ENCODE data around the gene BCOR.
A peak's percentile ranks its signal among the peaks of the same experiment; 100 is the strongest.

The BCOR gene

GRCh38 chrX:40108162-40108958 is 10.6 kb upstream of the BCOR start:
- in situ Hi-C loops (cut with HindIII; ENCODE audit: low sequenced_read_pairs): no loop called here
- TF ChIP-seq CTCF (IDR thresholded peaks at IDR 0.05; ENCODE audit: low read depth, low read length, missing control alignments): no peak
- no peak overlapping the region for H3K4me3 ChIP-seq (ENCODE audit: low read depth, low read length)
- DNase-seq (ENCODE audit: low read depth): no peak

GRCh38 chrX:40107291-40108161 is 9.8 kb upstream of the BCOR start:
- H3K4me3 ChIP-seq (ENCODE audit: low read depth, low read length): no peak overlapping the region
- no peak for DNase-seq (ENCODE audit: low read depth)
- in situ Hi-C loops (cut with HindIII; ENCODE audit: low sequenced_read_pairs): no loop called here
- no peak for TF ChIP-seq CTCF (IDR thresholded peaks at IDR 0.05; ENCODE audit: low read depth, low read length, missing control alignments)

GRCh38 chrX:40106676-40107290 is 9.0 kb upstream of the BCOR start:
- in situ Hi-C loops (cut with HindIII; ENCODE audit: low sequenced_read_pairs): no loop called here
- no peak for TF ChIP-seq CTCF (IDR thresholded peaks at IDR 0.05; ENCODE audit: low read depth, low read length, missing control alignments)
- peak overlapping the region; percentile 38 for H3K4me3 ChIP-seq (ENCODE audit: low read depth, low read length)
- DNase-seq (ENCODE audit: low read depth): no peak

GRCh38 chrX:40105835-40106675 is 8.3 kb upstream of the BCOR start:
- DNase-seq (ENCODE audit: low read depth): no peak
- peak overlapping the region; percentile 38 for H3K4me3 ChIP-seq (ENCODE audit: low read depth, low read length)
- in situ Hi-C loops (cut with HindIII; ENCODE audit: low sequenced_read_pairs): no loop called here
- no peak for TF ChIP-seq CTCF (IDR thresholded peaks at IDR 0.05; ENCODE audit: low read depth, low read length, missing control alignments)

GRCh38 chrX:40104985-40105834 is 7.5 kb upstream of the BCOR start:
- peak overlapping the region; percentile 38 for H3K4me3 ChIP-seq (ENCODE audit: low read depth, low read length)
- TF ChIP-seq CTCF (IDR thresholded peaks at IDR 0.05; ENCODE audit: low read depth, low read length, missing control alignments): no peak
- in situ Hi-C loops (cut with HindIII; ENCODE audit: low sequenced_read_pairs): no loop called here
- DNase-seq (ENCODE audit: low read depth): no peak
